ENCODE results near the gene SWSAP1. TPM values are rescaled to one million over a fixed set of nuclear protein-coding genes. Genes with fewer than 3 reads are reported as not detected.

SWSAP1 gene
- total and polyA plus RNA-seq, 5 donors from 2014 or later, result 3.0 to 8.4 (median 6.5) TPM

- H3K27ac ChIP-seq (ENCODE audit: insufficient read depth, low read length, poor library complexity, severe bottlenecking), result no peak overlapping the region
- Mint-ChIP-seq H3K4me3 (no peak overlapping the region), H3K27ac (peak overlapping the region in 1 of 3 donors; percentile 28), H3K36me3 (peaks cover 21% of the 10 kb centered on the region), H3K27me3 (no peaks in the 10 kb centered on the region), H3K9me3 (no peaks in the 10 kb centered on the region), H3K4me1 (peaks cover 0 to under 1% (median 0%) of the 10 kb centered on the region in 4 donors)
- H3K27me3 ChIP-seq (ENCODE audit: control insufficient read depth, insufficient read depth, low read length), result no peaks in the 10 kb centered on the region
- no peaks in the 10 kb centered on the region for H3K4me1 ChIP-seq (ENCODE audit: control insufficient read depth, insufficient read depth, low read length, poor library complexity, severe bottlenecking)
- no peak overlapping the region for H3K4me3 ChIP-seq (ENCODE audit: low read depth, low read length)
- H3K9me3 ChIP-seq (ENCODE audit: control insufficient read depth in 2 of 2, low read length in 2 of 2), result no peaks in the 10 kb centered on the region
- no peaks in the 10 kb centered on the region for H3K36me3 ChIP-seq (ENCODE audit: control insufficient read depth, insufficient read depth, low read length)
- DNase-seq, result no peak
- ATAC-seq (ENCODE audit: low read depth in 2 of 2), result no peak
Measured at GRCh38 chr19:11365557-11366117, 8.8 kb upstream of the SWSAP1 start.

DNA sequence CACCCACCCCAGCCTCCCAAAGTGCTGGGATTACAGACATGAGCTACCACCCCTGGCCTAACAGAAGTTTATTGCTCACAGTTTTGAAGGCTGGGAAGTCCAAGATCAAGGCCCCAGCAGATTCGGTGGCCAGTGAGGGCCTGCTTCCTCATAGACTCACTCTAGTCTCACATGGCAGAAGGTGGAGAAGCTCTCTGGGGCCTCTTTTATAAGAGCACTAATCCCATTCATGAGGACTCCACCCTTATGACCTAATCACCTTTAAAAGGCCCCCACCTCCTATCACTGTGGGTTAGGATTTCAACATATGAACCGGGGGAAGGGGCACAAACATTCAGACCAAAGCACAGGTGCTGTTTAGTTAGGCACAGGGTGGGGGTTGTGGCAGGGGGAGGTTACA lies 6.9 kb upstream of the SWSAP1 start:
- Histone ChIP-seq H3K4me1 (ENCODE audit: control insufficient read depth, insufficient read depth, low read length, poor library complexity, severe bottlenecking) (no peaks in the 10 kb centered on the region), H3K36me3 (ENCODE audit: control insufficient read depth, insufficient read depth, low read length) (no peaks in the 10 kb centered on the region), H3K9me3 (ENCODE audit: control insufficient read depth in 2 of 2, low read length in 2 of 2) (no peaks in the 10 kb centered on the region), H3K27me3 (ENCODE audit: control insufficient read depth, insufficient read depth, low read length) (no peaks in the 10 kb centered on the region), H3K4me3 (ENCODE audit: low read depth, low read length) (no peak overlapping the region), H3K27ac (ENCODE audit: insufficient read depth, low read length, poor library complexity, severe bottlenecking) (no peak overlapping the region)
- ATAC-seq (ENCODE audit: low read depth in 2 of 2) (no peak), DNase-seq (no peak)
- H3K4me1 Mint-ChIP-seq, result peaks cover 0 to 6% (median 0%) of the 10 kb centered on the region in 4 donors
- H3K9me3 Mint-ChIP-seq, result no peaks in the 10 kb centered on the region
- H3K4me3 Mint-ChIP-seq, result no peak overlapping the region
- peaks cover 30% of the 10 kb centered on the region for H3K36me3 Mint-ChIP-seq
- H3K27ac Mint-ChIP-seq, result no peak overlapping the region
- H3K27me3 Mint-ChIP-seq, result no peaks in the 10 kb centered on the region

GRCh38 chr19:11370744-11371143 lies 3.7 kb upstream of the SWSAP1 start:
- DNase-seq, result no peak
- Histone ChIP-seq H3K27me3 (ENCODE audit: control insufficient read depth, insufficient read depth, low read length) (no peaks in the 10 kb centered on the region), H3K36me3 (ENCODE audit: control insufficient read depth, insufficient read depth, low read length) (no peaks in the 10 kb centered on the region), H3K9me3 (ENCODE audit: control insufficient read depth in 2 of 2, low read length in 2 of 2) (no peaks in the 10 kb centered on the region), H3K27ac (ENCODE audit: insufficient read depth, low read length, poor library complexity, severe bottlenecking) (no peak overlapping the region), H3K4me1 (ENCODE audit: control insufficient read depth, insufficient read depth, low read length, poor library complexity, severe bottlenecking) (peaks cover 15% of the 10 kb centered on the region), H3K4me3 (ENCODE audit: low read depth, low read length) (no peak overlapping the region)
- peak overlapping the region in 1 of 4 donors; percentile 68 for H3K4me3 Mint-ChIP-seq
- peaks cover 0 to 12% (median 2%) of the 10 kb centered on the region in 4 donors for H3K4me1 Mint-ChIP-seq
- no peak overlapping the region for H3K27ac Mint-ChIP-seq
- H3K9me3 Mint-ChIP-seq, result no peaks in the 10 kb centered on the region
- peaks cover 29% of the 10 kb centered on the region for H3K36me3 Mint-ChIP-seq
- H3K27me3 Mint-ChIP-seq, result no peaks in the 10 kb centered on the region
- ATAC-seq (ENCODE audit: low read depth in 2 of 2), result no peak

DNA sequence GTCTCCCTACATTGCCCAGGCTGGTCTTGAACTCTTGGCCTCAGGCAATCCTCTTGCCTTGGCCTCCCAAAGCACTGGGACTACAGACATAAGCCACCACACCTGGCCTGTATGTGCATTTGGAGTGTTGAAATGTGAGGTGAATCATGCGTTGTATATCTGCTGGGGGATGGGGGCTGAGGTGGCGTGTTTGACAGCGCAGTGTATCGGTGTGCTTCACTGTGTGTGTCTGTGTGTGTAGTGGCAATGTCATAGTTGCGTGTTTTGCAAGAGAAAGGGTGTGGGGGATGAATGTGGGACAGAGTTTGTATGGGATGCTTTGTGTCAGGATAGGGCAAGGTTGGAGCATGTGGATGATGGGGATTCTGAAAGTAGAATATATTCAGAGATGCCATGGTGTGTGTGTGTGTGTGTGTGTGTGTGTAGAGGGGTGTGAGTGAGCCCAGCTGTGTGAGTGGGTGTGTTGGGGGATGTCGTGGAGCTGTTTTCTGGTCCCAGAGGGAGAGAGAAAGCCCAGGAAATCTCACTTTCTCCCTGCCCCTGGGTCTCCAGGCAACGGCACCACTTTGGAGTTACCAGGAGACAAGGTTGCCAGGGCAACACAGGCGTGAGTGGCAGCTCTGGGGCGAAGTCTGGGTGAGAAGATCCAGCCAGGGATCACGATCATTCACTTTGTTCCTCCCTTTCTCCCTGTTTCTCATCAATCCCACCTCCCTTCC lies 1.1 kb upstream of the SWSAP1 start:
- no peaks in the 10 kb centered on the region for H3K27me3 Mint-ChIP-seq
- DNase-seq (no peak), ATAC-seq (ENCODE audit: low read depth in 2 of 2) (no peak)
- peak overlapping the region in 2 of 4 donors; percentile 15 to 47 for H3K4me3 Mint-ChIP-seq
- peaks cover 40% of the 10 kb centered on the region for H3K4me1 ChIP-seq (ENCODE audit: control insufficient read depth, insufficient read depth, low read length, poor library complexity, severe bottlenecking)
- H3K36me3 Mint-ChIP-seq, result peaks cover 26% of the 10 kb centered on the region
- H3K9me3 Mint-ChIP-seq, result no peaks in the 10 kb centered on the region
- no peak overlapping the region for H3K27ac ChIP-seq (ENCODE audit: insufficient read depth, low read length, poor library complexity, severe bottlenecking)
- H3K4me1 Mint-ChIP-seq, result peaks cover 0 to 22% (median 11%) of the 10 kb centered on the region in 4 donors
- peak overlapping the region in 1 of 3 donors; percentile 38 for H3K27ac Mint-ChIP-seq
- H3K9me3 ChIP-seq (ENCODE audit: control insufficient read depth in 2 of 2, low read length in 2 of 2), result no peaks in the 10 kb centered on the region
- peaks cover 5% of the 10 kb centered on the region for H3K36me3 ChIP-seq (ENCODE audit: control insufficient read depth, insufficient read depth, low read length)
- peak overlapping the region; percentile 90 for H3K4me3 ChIP-seq (ENCODE audit: low read depth, low read length)
- no peaks in the 10 kb centered on the region for H3K27me3 ChIP-seq (ENCODE audit: control insufficient read depth, insufficient read depth, low read length)

DNA sequence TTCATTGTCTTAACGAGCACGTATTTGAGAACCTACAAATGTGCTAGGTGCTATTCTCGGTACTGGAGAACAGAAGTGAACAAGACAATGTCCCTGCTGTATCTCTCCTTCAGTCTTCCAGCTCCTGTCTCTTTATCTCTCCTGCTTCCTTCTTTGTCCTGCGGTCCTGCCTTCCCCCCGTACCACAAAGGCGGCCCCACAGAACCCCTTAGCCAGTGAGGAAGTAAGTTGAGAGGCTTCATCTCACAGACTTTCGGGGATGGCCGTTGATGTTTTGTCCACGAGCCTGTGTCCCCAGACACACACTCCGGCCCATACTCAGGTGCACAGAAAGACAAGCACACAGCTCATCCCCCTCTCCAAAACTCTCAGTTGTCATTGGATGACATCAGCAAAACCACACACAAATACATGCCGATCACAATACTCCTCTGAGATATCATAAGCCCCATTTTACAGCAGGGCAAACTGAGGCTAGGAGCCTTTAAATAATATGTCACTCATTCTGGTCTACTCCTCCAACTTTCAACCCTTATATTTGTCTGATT lies 507 bp upstream of the SWSAP1 start:
- peaks cover 22% of the 10 kb centered on the region for H3K36me3 Mint-ChIP-seq
- no peak overlapping the region for H3K27ac Mint-ChIP-seq
- Histone ChIP-seq H3K4me1 (ENCODE audit: control insufficient read depth, insufficient read depth, low read length, poor library complexity, severe bottlenecking) (peaks cover 42% of the 10 kb centered on the region), H3K4me3 (ENCODE audit: low read depth, low read length) (peak overlapping the region; percentile 90), H3K36me3 (ENCODE audit: control insufficient read depth, insufficient read depth, low read length) (peaks cover 5% of the 10 kb centered on the region), H3K27me3 (ENCODE audit: control insufficient read depth, insufficient read depth, low read length) (no peaks in the 10 kb centered on the region), H3K27ac (ENCODE audit: insufficient read depth, low read length, poor library complexity, severe bottlenecking) (peak overlapping the region; percentile 97), H3K9me3 (ENCODE audit: control insufficient read depth in 2 of 2, low read length in 2 of 2) (no peaks in the 10 kb centered on the region)
- no peak for ATAC-seq (ENCODE audit: low read depth in 2 of 2)
- no peak for DNase-seq
- no peaks in the 10 kb centered on the region for H3K27me3 Mint-ChIP-seq
- peak overlapping the region in 1 of 4 donors; percentile 15 for H3K4me3 Mint-ChIP-seq
- no peaks in the 10 kb centered on the region for H3K9me3 Mint-ChIP-seq
- H3K4me1 Mint-ChIP-seq, result peaks cover 0 to 25% (median 12%) of the 10 kb centered on the region in 4 donors

GRCh38 chr19:11375143-11375948 lies 880 bp downstream of the SWSAP1 start:
- Mint-ChIP-seq H3K9me3 (no peaks in the 10 kb centered on the region), H3K36me3 (peaks cover 15% of the 10 kb centered on the region)

GRCh38 chr19:11377237-11377636 lies 2.8 kb downstream of the SWSAP1 start:
- no peaks in the 10 kb centered on the region for H3K9me3 Mint-ChIP-seq
- Histone ChIP-seq H3K9me3 (ENCODE audit: control insufficient read depth in 2 of 2, low read length in 2 of 2) (no peaks in the 10 kb centered on the region), H3K4me3 (ENCODE audit: low read depth, low read length) (no peak overlapping the region), H3K4me1 (ENCODE audit: control insufficient read depth, insufficient read depth, low read length, poor library complexity, severe bottlenecking) (peaks cover 62% of the 10 kb centered on the region), H3K27me3 (ENCODE audit: control insufficient read depth, insufficient read depth, low read length) (no peaks in the 10 kb centered on the region), H3K36me3 (ENCODE audit: control insufficient read depth, insufficient read depth, low read length) (peaks cover 5% of the 10 kb centered on the region), H3K27ac (ENCODE audit: insufficient read depth, low read length, poor library complexity, severe bottlenecking) (peak overlapping the region; percentile 58)
- peaks cover 5 to 45% (median 27%) of the 10 kb centered on the region in 4 donors for H3K4me1 Mint-ChIP-seq
- peaks cover 6% of the 10 kb centered on the region for H3K36me3 Mint-ChIP-seq
- peak overlapping the region; percentile 43 to 79 (median 62) for H3K4me3 Mint-ChIP-seq
- peak overlapping the region; percentile 22 to 87 (median 80) for H3K27ac Mint-ChIP-seq
- peak in 1 of 3 donors; percentile 70 for DNase-seq
- no peak for ATAC-seq (ENCODE audit: low read depth in 2 of 2)
- peaks cover 12% of the 10 kb centered on the region for H3K27me3 Mint-ChIP-seq

More at GRCh38 chr19:11375143-11375948, 880 bp downstream of the SWSAP1 start:
- Histone ChIP-seq H3K36me3 (ENCODE audit: control insufficient read depth, insufficient read depth, low read length) (peaks cover 5% of the 10 kb centered on the region), H3K4me3 (ENCODE audit: low read depth, low read length) (peak overlapping the region; percentile 90), H3K4me1 (ENCODE audit: control insufficient read depth, insufficient read depth, low read length, poor library complexity, severe bottlenecking) (peaks cover 48% of the 10 kb centered on the region), H3K27ac (ENCODE audit: insufficient read depth, low read length, poor library complexity, severe bottlenecking) (peak overlapping the region; percentile 97), H3K27me3 (ENCODE audit: control insufficient read depth, insufficient read depth, low read length) (no peaks in the 10 kb centered on the region), H3K9me3 (ENCODE audit: control insufficient read depth in 2 of 2, low read length in 2 of 2) (no peaks in the 10 kb centered on the region)
- Mint-ChIP-seq H3K4me1 (peaks cover 0 to 36% (median 17%) of the 10 kb centered on the region in 4 donors), H3K27me3 (no peaks in the 10 kb centered on the region), H3K4me3 (no peak overlapping the region), H3K27ac (no peak overlapping the region)
- DNase-seq (peak; percentile 56 to 94 (median 84)), ATAC-seq (ENCODE audit: low read depth in 2 of 2) (peak; percentile 43 to 54)

Measured in CD4-positive, CD25-positive, alpha-beta regulatory T cell (primary cell).